Head of caudate nucleus (tissue), 42 donors: ENCODE measurements around the gene MCM3AP.

ENCODE experiments used
- DNase-seq, 42 donors: peaks; one replicate each; pipeline versions ENCODE4 v3.0.0 to v3.0.0-alpha.2; 2020 to 2021; ENCODE audit warnings: mixed read lengths in 7 of 42
- intact Hi-C: fragments of 100-400 bp; cut with DNase I; formaldehyde crosslinking; loops from one replicate; pipeline ENCODE4 v1.15.0; 2022

MCM3AP gene

GRCh38 chr21:46185716-46186115 is 99.7 kb downstream of the MCM3AP start:
- intact Hi-C loops = no loop called here
- DNase-seq = peak in 8 of 42 donors; percentile 6 to 40 (median 12)
